ENCODE data around the gene IRF2.

Gene IRF2

GRCh38 chr4:184474263-184475095 is at the start of gene IRF2:
IRF2 (minus strand) TSS chr4:184474550; CDS start chr4:184429064, 45,486 bp downstream.
- peak; percentile 98 for DNase-seq (ENCODE audit: low spot score)

- no peak for DNase-seq (ENCODE audit: low spot score)
These were observed 41.3 kb upstream of the IRF2 start for GRCh38 chr4:184515606-184516005.

GRCh38 chr4:184514121-184514988 is 40.0 kb upstream of the IRF2 start:
- peak; percentile 92 for DNase-seq (ENCODE audit: low spot score)

GRCh38 chr4:184513802-184514120 is 39.4 kb upstream of the IRF2 start:
- DNase-seq (ENCODE audit: low spot score), result no peak

GRCh38 chr4:184511156-184511555 is 36.8 kb upstream of the IRF2 start:
- no peak for DNase-seq (ENCODE audit: low spot score)

- DNase-seq (ENCODE audit: low spot score), result no peak
These were observed 36.1 kb upstream of the IRF2 start for GRCh38 chr4:184510401-184510800.

GRCh38 chr4:184506527-184507121 is 32.3 kb upstream of the IRF2 start:
- DNase-seq (ENCODE audit: low spot score), result peak; percentile 73

- DNase-seq (ENCODE audit: low spot score), result no peak
These were observed 30.0 kb upstream of the IRF2 start for GRCh38 chr4:184504385-184504784.

- peak; percentile 17 for DNase-seq (ENCODE audit: low spot score)
These were observed 29.5 kb upstream of the IRF2 start for GRCh38 chr4:184503869-184504300.

- DNase-seq (ENCODE audit: low spot score), result peak; percentile 20
These were observed 26.6 kb upstream of the IRF2 start for GRCh38 chr4:184500748-184501589.

- DNase-seq (ENCODE audit: low spot score), result no peak
These were observed 25.6 kb upstream of the IRF2 start for GRCh38 chr4:184499996-184500395.

- no peak for DNase-seq (ENCODE audit: low spot score)
These were observed 24.2 kb upstream of the IRF2 start for GRCh38 chr4:184498598-184498997.

- no peak for DNase-seq (ENCODE audit: low spot score)
These were observed 15.4 kb upstream of the IRF2 start for GRCh38 chr4:184489771-184490170.

GRCh38 chr4:184487503-184487902 is 13.2 kb upstream of the IRF2 start:
- DNase-seq (ENCODE audit: low spot score), result no peak

GRCh38 chr4:184485279-184485678 is 10.9 kb upstream of the IRF2 start:
- no peak for DNase-seq (ENCODE audit: low spot score)

GRCh38 chr4:184481544-184481943 is 7.2 kb upstream of the IRF2 start:
- DNase-seq (ENCODE audit: low spot score), result no peak

- no peak for DNase-seq (ENCODE audit: low spot score)
These were observed 5.2 kb upstream of the IRF2 start for GRCh38 chr4:184479516-184479950.

GRCh38 chr4:184477201-184477999 is 3.0 kb upstream of the IRF2 start:
- peak; percentile 99 for DNase-seq (ENCODE audit: low spot score)

GRCh38 chr4:184476695-184477094 is 2.3 kb upstream of the IRF2 start:
- peak; percentile 74 for DNase-seq (ENCODE audit: low spot score)

GRCh38 chr4:184475498-184475897 is 1.1 kb upstream of the IRF2 start:
- DNase-seq (ENCODE audit: low spot score), result no peak

- no peak for DNase-seq (ENCODE audit: low spot score)
These were observed 729 bp upstream of the IRF2 start for GRCh38 chr4:184475096-184475461.
